Endometrium (tissue), 2 donors: ENCODE results near the gene FAM167B.
A peak's percentile ranks its signal among the peaks of the same experiment; 100 is the strongest.

Experiments used
- FAIRE-seq: peaks from 2 replicates; lab custom pipeline; 2012; peaks lifted over from hg19 to GRCh38; lab: Jason Lieb, UNC
- donor health status: control.
- donor health status: control.

Gene FAM167B

DNA sequence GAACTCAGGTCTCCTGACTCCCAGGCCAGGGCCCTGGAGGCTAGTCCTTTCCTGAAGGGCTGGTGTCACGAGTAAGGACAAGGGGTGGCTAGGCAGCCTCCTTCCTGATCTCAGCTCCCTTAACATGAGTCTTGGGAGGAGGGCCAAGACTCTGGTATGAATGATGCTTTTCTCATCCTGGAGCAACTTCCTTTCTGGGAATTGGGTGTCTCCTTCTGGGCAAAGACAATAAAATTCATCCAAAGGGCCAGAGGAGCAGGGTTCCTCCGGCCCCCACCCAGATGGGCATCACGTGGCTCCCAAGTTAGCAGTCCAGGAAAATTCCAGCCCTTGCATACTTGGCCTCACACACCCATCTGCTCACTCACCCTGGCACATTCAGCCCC is at the start of gene FAM167B:
TSS of gene FAM167B (plus strand) at position 335 of the 386 bp plus-strand sequence. CDS start 200 bp downstream, outside the sequence.
- FAIRE-seq: no peak

- FAIRE-seq: no peak
These were observed 49.2 kb upstream of the FAM167B start for GRCh38 chr1:32197837-32198236.

DNA sequence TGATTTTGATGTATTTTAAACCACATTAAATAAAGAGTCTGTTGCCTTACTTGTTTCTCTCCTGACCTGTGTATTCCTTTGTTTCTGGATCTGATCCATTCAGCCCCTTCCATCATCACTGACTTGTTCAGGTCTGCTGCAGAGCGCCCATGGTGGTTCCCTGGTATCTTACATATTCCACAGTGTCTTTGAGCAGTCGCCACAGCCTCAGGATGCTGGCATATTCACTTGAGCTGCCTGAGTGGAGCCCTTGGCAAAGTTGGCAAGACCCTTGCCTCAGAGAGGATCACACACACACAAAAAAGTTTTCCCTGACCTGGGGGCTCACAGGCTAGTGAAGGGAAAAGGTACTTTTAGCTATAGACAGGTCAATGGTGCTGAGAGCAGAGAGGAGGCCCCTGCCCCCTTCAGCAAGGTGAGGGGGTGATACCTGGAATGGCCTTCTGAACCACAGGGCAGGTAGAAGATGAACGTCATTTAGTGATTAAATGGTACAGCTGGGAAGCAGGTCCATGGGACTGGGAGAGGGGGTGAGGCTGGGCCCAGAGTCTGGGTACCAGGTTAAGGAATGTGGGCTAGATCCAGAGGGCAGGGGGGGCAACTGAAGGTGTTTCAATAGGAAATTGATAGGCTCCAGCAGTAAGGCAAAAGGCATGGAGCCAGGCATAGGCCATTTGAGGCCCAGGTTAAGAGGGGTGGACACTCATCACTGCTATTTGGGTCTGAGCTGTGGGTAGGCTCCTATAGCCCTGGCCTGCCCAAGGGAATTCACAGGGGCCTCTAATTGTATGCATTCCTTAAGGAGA is 48.6 kb upstream of the FAM167B start:
- FAIRE-seq: no peak

DNA sequence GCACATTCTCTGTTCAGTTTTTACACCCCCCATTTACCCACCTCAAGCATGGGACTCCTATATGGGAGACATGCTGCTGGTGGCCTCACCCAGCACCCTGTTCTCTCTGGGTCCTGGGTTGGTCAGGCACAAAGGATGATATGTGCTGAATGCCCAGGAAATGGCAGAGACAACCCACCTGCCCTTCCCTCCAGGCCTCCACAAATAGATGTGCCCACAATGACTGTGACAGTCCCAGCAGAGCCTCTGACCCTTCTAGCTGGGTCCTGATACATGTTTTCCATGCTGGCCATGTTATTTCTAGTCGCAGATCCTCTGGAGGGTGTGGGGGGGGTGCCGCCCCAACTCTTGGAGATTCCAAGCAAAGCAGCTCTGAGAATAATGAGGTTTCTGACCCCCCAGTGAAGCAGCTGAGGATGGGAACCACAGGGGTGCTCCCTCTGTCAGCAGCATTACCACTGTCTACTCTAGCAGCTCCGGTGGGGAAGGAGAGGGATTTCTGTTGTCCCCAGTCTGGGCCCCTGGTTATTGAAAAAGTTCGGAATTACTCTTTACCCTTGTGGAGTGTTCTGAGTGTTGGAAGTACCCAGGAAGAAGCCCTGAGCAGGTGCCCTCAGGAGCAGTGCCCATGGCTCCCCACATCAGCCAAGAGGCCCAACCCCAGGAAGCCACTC is 47.8 kb upstream of the FAM167B start:
- FAIRE-seq: no peak

DNA sequence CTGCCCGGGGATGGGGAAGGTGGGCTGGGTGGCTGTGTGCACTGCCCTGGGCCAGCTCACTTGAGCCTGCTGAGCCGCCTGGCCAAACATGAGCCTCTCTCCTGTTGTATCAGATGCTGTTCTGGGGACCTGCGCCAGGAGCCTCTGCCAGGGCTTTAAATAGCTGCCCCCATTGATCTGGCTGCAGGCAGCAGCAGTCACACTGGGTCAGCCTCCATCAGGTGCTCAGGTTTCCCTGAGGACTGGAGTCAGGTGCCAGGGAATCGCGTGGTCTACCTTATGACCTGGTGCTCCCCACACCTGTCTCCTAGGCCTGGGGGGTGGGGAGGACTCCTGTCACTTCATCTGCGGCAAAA is 47.3 kb upstream of the FAM167B start:
- FAIRE-seq: no peak

- no peak for FAIRE-seq
These were observed 46.6 kb upstream of the FAM167B start, which contains the start of gene CCDC28B for GRCh38 chr1:32200226-32201010. TSS of gene CCDC28B (plus strand) at chr1:32200595. CDS start at chr1:32201936, 1,341 bp downstream.

DNA sequence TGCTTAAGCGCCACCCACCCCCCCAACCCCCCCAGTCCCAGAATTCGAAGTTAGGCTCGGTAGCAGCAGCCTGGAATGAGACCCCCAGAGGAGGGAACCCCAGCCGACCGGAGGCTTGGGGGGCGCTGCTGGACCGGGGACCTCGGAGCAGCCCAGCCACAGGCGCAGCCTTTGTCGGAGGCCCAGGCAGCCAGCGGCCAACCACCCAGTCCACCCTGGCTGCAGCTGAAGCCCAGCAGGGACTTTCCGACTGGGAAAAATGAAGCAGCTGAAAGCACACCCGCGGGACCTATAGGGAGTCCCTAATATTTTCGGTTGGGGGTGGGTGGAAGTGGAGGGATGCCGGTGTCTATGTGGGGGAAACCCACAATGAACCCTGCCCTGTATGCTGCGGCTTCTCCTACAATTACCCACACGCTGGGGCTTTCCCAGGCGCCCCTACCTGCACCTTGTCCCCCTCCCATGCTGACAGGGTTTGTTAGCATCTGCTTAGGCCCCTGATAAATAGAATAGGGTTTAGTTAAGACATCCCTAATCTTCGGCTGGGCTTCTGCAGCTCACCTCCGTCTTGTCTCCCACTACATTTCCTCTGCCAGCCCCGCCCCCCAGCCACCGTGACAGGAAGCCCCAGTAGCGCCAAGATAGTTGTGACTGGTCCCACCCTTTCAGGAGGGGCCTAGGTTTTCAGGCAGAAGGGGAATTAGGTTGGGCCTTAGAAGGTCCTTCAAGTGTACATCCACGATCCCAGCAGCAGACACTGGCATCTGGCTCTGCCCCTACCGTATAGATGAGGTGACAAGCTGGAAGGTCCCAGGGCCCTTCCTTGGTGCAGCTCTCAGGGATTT is 45.8 kb upstream of the FAM167B start:
- no peak for FAIRE-seq

- no peak for FAIRE-seq
These were observed 42.1 kb upstream of the FAM167B start for GRCh38 chr1:32204943-32205361.

- FAIRE-seq: no peak
These were observed 41.3 kb upstream of the FAM167B start, which contains the start of gene IQCC for GRCh38 chr1:32205401-32206370. TSS of gene IQCC (plus strand) at chr1:32205671. CDS start at chr1:32205682, 11 bp downstream.

DNA sequence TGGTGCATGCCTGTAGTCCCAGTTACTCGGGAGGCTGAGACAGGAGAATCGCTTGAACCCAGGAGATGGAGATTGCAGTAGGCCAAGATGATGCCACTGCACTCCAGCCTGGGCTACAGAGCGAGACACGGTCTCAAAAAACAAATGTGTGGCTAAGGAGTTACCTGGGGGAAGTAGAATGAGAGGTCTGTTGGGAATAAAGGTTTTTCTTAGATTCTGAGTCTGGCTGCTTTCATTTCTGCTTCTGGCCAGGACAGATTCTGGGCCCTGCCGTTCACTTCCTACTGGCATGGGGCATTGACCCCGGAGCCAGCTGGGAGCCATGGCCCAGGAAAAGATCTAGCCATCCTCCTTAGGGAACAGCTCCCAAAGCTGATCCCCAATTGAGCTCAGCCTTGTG is 38.6 kb upstream of the FAM167B start:
- FAIRE-seq: no peak

DNA sequence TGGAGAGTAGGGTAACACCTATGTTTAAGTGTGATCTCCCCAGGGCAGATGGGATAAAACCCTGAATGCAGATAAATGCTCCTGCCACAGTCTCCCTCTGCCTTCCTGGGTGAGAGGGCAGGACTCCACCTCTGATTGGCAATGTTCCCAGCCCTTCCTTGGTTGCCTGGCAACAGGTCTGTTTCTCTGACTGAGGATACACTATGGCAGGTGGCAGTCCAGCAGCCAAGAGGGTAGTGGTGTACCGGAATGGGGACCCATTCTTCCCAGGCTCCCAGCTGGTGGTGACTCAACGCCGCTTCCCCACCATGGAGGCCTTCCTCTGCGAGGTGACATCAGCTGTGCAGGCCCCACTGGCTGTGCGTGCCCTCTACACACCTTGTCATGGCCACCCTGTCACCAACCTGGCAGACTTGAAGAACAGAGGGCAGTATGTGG is 38.1 kb upstream of the FAM167B start, which contains the start of gene DCDC2B:
TSS of gene DCDC2B (plus strand) at position 199 of the 438 bp plus-strand sequence. CDS start at position 204, 5 bp downstream.
- FAIRE-seq: no peak

DNA sequence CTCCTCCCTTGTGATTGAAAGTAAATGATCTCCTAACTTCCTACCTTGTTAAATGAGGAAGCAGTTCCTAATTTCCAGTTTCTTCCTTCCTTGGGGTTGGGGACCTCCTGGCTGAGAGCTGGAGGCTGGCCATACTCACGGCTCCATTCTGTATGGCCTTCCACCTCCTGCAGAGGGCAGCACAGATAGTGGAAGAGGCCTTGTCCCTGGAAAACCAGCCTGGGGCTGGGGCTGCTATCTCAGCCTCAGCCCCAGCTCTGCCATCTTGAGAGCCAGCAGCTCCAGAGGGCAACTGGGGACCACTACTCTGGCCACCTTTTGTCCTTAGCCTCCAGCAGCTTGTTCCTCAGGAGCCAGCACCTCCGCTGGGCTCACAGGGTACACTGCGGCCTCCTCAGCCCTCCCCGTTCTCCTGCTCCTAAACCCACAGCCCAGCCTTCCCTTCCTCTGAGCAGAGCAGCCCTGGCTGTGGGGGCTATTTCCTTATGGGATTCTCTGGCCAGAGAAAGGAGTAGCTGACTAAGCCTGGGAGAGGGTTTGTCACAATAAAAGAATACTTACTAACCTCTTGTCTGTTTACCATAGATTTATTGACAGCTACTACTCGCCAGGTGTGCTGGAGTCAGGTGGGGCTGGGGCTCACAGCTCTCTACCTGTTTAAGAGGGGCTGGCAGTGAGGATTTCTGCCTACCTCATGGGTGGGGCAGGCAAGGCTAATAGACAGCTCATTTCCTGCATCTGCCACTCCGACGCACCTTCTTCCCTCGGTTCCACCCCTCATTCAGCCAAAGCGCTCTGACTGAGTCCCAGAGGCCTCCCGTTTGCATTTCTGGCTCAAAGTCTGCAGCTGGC is 31.2 kb upstream of the FAM167B start:
- no peak for FAIRE-seq

GRCh38 chr1:32216566-32216965 is 30.5 kb upstream of the FAM167B start:
- no peak for FAIRE-seq

GRCh38 chr1:32219022-32219421 is 28.0 kb upstream of the FAM167B start:
- FAIRE-seq: peak; percentile 84

DNA sequence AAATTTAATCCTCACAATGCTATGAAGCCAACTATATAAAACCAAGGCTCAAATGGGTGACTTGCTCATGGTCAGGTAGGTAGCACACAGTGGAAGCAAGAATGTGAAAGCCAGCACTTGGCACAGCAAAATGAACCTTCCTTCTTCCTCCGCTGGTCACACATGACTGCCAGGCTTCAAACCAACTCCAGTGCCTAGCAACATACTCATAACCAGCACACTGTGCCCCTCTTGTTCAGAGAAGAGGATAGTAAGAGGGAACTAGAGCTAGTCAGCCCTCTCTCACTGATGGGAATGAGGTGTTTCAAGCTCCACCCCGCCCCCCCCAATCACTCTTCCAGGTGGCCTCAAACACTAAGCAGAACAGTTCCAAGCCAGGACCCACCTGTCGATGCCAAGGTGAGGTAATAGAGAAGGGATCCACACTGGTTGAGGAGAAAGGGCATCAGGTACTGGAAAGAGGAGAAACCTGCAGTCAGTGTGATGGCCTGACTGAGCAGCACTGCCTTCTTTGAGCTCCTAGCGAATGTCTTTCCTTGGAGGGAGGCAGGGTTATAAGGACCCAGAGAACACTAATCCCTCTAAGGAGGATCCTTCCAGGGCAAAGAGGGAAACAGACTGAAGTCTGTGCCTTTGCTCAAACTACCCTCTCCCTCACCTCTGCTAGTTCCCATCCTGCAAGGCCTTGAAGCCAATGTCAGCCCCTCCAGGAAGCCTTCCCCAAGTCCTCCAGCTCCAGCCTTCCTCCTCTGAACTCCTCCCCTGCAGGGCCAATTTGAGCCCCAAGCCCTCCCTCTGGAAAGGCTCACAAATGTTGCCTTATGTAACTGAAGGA is 26.1 kb upstream of the FAM167B start:
- no peak for FAIRE-seq

- no peak for FAIRE-seq
These were observed 25.4 kb upstream of the FAM167B start for GRCh38 chr1:32221581-32221979.

- FAIRE-seq: peak; percentile 45
These were observed 24.9 kb upstream of the FAM167B start, which contains the start of the genes EIF3I and TMEM234 for GRCh38 chr1:32221980-32222755. TSS of gene EIF3I (plus strand) at chr1:32222407. CDS start at chr1:32222442, 35 bp downstream. TSS of gene TMEM234 (minus strand) at chr1:32222353. CDS start at chr1:32222322, 31 bp downstream.
